Measurements from ENCODE around the gene CYP27A1. TPM values are rescaled to one million over a fixed set of nuclear protein-coding genes. Genes with fewer than 3 reads are reported as not detected.
"Not testable (repeated sequence)": the region's sequence is repeated elsewhere in the genome, so short reads cannot be mapped to it uniquely, and the experiment has no call there.

The CYP27A1 gene
- total RNA-seq, 1 experiment from 2014 or later, result 3.2 TPM

DNA sequence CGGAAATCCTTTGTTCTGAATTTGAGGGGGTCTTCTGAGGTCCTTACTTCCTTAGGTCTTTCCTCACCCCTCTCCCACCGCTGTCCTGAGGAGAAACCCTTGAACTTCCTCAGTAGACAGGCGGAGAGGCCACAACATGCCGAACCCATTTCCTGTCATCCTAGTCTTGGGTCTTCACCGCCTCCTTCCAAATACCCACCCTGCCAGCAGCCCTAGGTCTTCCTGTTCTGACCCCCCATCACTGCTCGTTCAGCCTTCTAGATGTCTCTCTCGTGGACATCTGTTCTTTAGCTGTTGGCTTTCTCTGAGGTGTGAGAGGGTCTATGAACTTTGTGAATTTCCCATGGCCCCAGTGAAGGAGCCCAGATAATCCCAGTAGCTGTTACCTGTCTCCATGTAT, 27.2 kb upstream of the CYP27A1 start:
- no peak for DNase-seq
- Histone ChIP-seq H3K4me3 (no peak overlapping the region), H3K36me3 (peaks cover 64% of the 10 kb centered on the region), H3K27me3 (no peaks in the 10 kb centered on the region), H3K4me1 (no peaks in the 10 kb centered on the region), H3K9me3 (replicated peaks) (no peaks in the 10 kb centered on the region), H3K27ac (no peak overlapping the region)

DNA sequence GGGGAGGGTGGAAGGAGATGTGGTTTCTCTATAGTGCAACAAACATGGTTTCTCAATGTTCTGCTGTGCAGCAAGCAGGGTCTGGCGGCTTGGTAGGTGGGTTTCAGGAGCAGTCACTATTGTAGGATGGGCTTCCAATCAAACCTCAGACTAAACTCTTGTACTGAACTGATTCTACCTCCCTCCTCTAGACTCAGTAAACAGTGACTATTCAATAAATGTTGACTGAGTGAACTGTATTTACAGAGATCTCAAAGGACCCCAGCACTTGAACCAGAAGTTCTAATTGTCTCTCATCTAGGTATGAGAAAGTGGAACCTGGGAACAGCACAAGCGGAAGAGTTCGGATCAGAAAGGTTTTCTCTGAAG, 26.8 kb upstream of the CYP27A1 start:
- no peak for DNase-seq

DNA sequence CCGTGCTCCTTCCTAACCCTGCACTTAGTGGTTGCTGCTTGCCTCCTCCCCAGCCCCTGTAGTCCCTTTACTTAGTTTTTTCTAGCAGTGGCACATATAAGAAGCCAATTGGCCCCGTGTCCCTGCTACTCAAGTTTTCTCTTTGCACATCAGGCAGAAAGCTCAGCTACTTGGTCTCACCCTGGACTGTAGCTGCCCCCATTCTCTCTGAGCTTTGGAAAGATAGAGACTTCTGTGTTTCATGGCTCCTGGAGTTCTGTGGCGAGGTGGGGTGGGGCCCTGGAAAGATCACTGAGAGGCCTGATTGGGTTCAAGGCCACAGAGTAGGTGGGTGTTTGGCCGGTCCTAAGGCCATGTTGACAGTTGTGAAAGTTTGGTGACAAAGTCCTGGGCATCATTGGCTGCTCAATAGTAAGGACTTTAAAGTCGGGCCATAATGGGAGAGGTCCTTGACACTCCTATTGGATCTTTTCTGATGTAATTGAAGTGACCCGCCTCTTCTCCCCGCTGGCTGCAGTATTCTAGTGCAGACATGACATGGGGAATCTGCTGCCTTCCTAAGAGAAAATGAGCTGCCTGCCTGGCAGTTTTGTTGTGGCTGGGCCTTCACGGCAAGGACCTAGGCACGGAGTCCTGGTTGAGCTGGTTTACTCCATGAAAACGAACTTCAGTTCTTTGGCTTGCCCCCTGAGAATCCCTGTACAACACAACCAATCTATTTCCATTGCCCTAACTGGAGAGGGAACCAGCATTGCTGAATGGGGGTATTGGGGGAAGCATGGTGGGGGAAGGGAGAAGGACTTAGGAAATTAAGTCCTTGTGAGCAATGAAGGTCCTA, 26.2 kb upstream of the CYP27A1 start:
- Histone ChIP-seq H3K27me3 (no peaks in the 10 kb centered on the region), H3K9me3 (replicated peaks) (no peaks in the 10 kb centered on the region), H3K4me1 (no peaks in the 10 kb centered on the region), H3K4me3 (no peak overlapping the region), H3K27ac (no peak overlapping the region), H3K36me3 (peaks cover 54% of the 10 kb centered on the region)
- DNase-seq, result no peak

More for the DNA sequence above, 26.8 kb upstream of the CYP27A1 start:
- H3K27ac ChIP-seq, result no peak overlapping the region
- peaks cover 60% of the 10 kb centered on the region for H3K36me3 ChIP-seq
- no peaks in the 10 kb centered on the region for H3K4me1 ChIP-seq
- H3K9me3 ChIP-seq (replicated peaks), result no peaks in the 10 kb centered on the region
- no peaks in the 10 kb centered on the region for H3K27me3 ChIP-seq
- no peak overlapping the region for H3K4me3 ChIP-seq

DNA sequence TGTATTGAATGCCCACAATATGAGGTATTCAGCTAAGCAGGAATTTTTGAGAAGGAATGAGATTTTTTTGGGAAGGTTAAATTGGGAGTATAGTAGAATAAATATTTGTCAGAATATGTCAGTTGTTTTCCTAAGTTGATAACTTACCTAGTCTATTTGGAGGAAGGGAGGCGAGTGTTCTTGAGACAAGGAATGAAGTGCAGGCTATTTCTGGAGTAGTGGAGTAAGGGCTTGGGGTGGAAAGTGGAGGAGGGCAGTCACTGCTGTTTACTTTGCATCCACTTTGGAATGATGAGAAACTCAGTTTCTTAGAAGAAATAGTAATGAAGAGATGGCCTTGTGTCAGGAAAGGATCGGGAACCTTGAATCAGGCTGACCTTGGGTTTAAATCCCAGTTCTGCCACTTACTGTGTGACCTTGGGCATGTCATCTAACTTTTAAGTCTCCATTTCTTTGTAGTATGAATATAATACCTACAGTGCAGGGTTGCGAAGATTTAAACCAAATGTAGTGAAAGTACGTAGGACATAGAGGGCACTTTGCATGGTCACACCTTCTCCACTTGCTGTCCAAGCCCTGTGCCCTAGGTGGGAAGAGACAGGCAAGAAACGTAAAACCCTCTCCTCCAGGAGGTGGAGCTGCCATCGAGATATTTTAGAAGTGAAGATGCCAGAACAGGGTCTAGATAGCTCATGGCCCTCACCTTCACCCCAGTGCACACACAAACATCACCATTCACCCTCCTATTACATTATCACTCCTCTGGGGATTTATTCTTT, 25.2 kb upstream of the CYP27A1 start:
- H3K9me3 ChIP-seq (replicated peaks), result no peaks in the 10 kb centered on the region
- H3K4me3 ChIP-seq, result no peak overlapping the region
- H3K27ac ChIP-seq, result no peak overlapping the region
- peaks cover 48% of the 10 kb centered on the region for H3K36me3 ChIP-seq
- no peak for DNase-seq
- no peaks in the 10 kb centered on the region for H3K4me1 ChIP-seq
- no peaks in the 10 kb centered on the region for H3K27me3 ChIP-seq

DNA sequence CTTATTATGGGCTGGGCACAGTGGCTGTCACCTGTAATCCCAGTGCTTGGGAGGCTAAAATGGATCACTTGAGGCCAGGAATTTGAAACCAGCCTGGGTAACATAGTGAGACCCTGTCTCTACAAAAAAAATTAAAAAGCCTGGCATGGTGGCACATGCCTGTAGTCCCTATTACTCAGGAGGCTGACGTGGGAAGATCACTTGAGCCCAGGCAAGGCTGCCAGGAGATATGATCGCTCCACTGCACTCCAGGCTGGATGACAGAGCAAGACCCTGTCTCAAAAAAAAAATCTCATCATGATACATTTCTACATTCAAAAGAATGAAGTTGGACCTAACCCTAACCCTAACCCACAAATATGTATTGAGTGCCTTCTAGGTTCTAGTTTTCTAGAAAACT, 20.2 kb upstream of the CYP27A1 start:
- H3K27ac ChIP-seq, result no peak overlapping the region
- peaks cover 15% of the 10 kb centered on the region; the same call in 1 of the 2 replicates for H3K36me3 ChIP-seq
- H3K4me3 ChIP-seq, result no peak overlapping the region
- H3K9me3 ChIP-seq (replicated peaks), result no peaks in the 10 kb centered on the region
- no peak for DNase-seq
- H3K4me1 ChIP-seq, result no peaks in the 10 kb centered on the region
- no peaks in the 10 kb centered on the region for H3K27me3 ChIP-seq

DNA sequence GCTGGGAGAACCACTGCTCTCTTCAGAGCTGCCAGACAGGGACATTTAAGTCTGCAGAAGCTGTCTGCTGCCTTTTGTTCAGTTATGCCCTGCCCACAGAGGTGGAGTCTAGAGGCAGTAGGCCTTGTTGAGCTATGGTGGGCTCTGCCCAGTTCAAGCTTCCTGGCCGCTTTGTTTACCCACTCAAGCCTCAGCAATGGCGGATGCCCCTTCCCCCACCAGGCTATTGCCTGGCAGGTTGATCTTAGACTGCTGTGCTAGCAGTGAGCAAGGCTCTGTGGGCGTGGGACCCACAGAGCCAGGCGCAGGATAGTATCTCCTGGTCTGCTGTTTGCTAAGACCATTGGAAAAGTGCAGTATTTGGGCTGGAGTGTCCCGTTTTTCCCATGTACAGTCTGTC, 9.2 kb upstream of the CYP27A1 start:
- H3K4me1 ChIP-seq, DNase-seq, H3K4me3 ChIP-seq: not testable (repeated sequence)

DNA sequence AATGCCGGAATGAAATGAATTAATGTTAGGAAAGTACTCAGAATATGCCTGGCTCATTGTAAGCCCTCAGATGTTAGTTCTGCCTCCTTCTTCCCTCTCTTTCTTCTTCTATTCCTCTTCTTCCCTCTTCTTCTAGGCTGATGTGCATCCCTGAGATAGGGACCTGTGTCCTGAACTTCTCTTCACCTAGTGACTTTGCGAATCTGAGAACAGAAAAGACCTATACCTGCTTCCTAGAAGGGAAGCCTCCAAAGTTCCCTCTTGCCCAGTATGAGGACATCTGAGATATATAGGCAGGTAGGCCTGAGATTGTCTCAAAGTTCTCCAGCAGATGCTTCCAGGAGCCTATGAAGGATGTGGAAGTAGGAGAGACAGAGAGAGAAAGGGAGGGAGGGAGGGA, 8.1 kb upstream of the CYP27A1 start:
- no peak for DNase-seq
- H3K4me3 ChIP-seq, result no peak overlapping the region
- H3K4me1 ChIP-seq, result no peaks in the 10 kb centered on the region
- H3K36me3 ChIP-seq, result no peaks in the 10 kb centered on the region
- no peak overlapping the region for H3K27ac ChIP-seq
- no peaks in the 10 kb centered on the region for H3K9me3 ChIP-seq (replicated peaks)
- no peaks in the 10 kb centered on the region for H3K27me3 ChIP-seq

More for the DNA sequence above, 9.2 kb upstream of the CYP27A1 start:
- not testable (repeated sequence) for H3K9me3 ChIP-seq (replicated peaks); H3K36me3 ChIP-seq; H3K27ac ChIP-seq; H3K27me3 ChIP-seq

DNA sequence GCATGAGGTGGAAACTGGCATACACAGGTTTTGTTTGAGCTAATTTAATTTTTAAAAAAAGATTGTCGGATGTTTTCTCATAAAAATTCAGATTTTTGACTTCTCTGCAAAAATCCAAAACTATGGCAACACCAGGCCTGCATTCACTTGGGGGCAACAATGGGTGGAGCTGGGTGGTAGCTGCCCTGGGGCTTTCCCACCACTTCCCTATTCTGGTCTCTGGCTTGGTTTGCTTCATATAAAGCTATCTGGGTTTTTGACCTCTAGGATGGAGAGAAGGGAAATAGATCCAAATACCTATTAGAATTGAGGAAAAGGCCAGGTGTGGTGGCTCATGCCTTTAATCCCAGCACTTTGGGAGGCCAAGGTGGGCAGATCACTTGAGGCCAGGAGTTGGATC, 5.5 kb upstream of the CYP27A1 start:
- no peaks in the 10 kb centered on the region for H3K4me1 ChIP-seq
- no peak for DNase-seq
- no peak overlapping the region for H3K4me3 ChIP-seq
- H3K27ac ChIP-seq, result no peak overlapping the region
- no peaks in the 10 kb centered on the region for H3K27me3 ChIP-seq
- no peaks in the 10 kb centered on the region for H3K36me3 ChIP-seq
- no peaks in the 10 kb centered on the region for H3K9me3 ChIP-seq (replicated peaks)

DNA sequence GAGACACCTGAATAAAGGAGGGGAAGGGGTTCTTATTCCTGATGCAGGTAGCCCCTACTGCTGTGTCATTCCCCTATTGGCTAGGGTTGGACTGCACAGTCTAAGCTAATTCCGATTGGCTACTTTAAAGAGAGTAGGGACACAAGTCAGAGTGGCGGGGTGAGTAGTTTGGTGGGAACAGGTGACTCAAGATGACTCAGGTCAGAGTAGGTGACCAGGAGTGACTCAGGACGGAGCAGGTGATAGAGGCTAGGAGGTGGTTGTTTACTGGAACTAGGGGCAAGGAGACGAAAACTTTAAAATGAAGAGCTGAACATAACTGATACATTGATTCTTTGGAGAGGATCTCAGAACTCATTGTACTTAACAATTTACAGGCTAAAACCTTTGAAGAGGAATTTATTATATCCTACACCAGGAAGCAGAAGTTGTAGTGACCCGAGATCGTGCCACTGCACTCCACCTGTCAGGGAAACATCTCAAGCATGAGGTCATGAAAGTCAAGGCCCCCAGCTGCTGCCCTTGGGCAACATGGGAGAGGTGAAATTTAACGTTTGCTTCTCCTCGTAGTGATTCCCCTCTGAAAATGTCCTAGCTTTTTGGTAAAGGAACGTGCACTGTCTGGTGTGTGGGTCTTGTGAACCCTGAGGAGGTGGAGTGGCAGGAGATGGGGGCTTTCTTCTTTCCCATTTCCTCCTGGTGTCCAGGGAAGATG, 4.5 kb upstream of the CYP27A1 start:
- no peaks in the 10 kb centered on the region for H3K9me3 ChIP-seq (replicated peaks)
- no peak overlapping the region for H3K4me3 ChIP-seq
- peak; percentile 6 to 11 for DNase-seq
- no peaks in the 10 kb centered on the region for H3K4me1 ChIP-seq
- no peak overlapping the region for H3K27ac ChIP-seq
- no peaks in the 10 kb centered on the region for H3K36me3 ChIP-seq
- H3K27me3 ChIP-seq, result no peaks in the 10 kb centered on the region

DNA sequence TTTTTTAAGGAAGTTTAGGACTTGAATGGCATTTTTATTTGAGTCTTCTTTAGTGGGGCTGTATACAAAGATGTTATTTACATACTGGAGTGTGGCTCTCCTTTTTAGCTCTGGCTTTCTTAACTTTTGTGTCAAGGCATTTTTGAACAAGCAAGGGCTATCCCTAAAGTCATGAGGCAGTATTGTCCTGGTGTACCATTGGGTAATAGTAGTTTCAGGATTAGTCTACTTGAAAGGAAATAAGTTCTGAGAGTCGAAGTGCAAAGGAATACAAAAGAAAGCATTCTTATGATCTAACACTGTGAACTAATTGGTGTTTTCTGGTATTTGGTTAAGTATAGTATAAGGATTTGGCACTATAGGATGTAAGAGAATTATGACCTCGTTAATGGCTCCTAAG, 1.9 kb upstream of the CYP27A1 start:
- H3K4me3 ChIP-seq, result no peak overlapping the region
- no peaks in the 10 kb centered on the region for H3K9me3 ChIP-seq (replicated peaks)
- H3K27me3 ChIP-seq, result no peaks in the 10 kb centered on the region
- DNase-seq, result no peak
- H3K27ac ChIP-seq, result no peak overlapping the region
- no peaks in the 10 kb centered on the region for H3K4me1 ChIP-seq
- no peaks in the 10 kb centered on the region for H3K36me3 ChIP-seq

DNA sequence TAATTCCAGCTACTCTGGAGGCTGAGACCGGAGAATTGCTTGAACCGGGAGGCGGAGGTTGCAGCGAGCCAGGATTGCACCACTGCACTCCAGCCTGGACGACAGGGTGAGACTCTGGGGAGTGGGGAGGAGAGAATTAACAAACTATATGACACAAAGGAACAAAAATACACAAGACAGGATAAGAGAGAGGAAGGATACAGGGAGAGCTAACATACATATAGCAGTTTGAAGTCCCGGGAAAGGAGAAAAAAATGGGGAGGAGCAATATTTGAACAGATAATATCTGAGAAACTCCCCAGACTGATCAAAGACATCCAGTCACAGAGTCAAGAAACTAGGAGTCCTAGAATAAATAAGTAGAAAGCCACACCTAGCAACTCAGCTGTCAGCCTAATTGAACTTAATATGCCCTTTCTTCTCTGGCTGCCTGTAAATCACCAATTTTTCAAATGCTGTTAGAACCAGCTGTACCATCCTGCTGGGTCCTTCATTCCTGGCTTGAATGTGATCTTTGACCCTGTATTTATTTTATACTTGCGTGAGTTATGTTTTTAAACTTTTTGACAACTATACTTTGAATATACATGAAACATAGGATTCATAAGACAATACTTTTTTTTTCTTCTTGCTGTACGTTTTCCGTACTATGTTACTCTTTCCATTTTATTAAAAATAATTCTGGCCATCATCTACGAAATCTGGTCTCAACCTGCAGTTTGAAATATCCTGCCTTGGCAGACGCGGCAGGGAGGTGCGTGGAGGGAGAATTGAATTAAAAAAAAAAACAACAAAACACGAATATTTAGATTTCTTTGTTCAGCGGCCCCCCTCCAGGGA, 876 bp upstream of the CYP27A1 start:
- Histone ChIP-seq H3K4me1 (no peaks in the 10 kb centered on the region), H3K9me3 (replicated peaks) (no peaks in the 10 kb centered on the region), H3K27me3 (no peaks in the 10 kb centered on the region), H3K27ac (peak overlapping the region; percentile 55), H3K4me3 (peak overlapping the region; percentile 59), H3K36me3 (no peaks in the 10 kb centered on the region)
- no peak for DNase-seq

DNA sequence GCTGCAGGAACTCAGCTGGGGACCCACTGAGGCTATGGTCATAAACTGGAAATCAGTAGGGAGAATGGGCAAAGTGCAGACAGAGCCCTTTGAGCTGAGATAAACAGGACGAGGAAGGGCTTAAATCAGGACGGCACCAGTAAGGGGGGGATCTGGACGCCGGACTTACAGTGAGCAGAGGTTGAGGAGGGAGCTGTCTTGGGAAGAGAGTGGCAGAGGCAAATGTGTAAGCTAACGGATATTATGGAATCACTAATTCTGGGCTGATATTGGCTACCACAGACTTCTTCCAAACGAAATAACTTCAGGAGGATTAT, 539 bp downstream of the CYP27A1 start:
- peak overlapping the region; percentile 59 for H3K4me3 ChIP-seq
- no peaks in the 10 kb centered on the region for H3K36me3 ChIP-seq
- H3K27ac ChIP-seq, result no peak overlapping the region
- no peak for DNase-seq
- H3K9me3 ChIP-seq (replicated peaks), result no peaks in the 10 kb centered on the region
- H3K27me3 ChIP-seq, result no peaks in the 10 kb centered on the region
- H3K4me1 ChIP-seq, result no peaks in the 10 kb centered on the region

DNA sequence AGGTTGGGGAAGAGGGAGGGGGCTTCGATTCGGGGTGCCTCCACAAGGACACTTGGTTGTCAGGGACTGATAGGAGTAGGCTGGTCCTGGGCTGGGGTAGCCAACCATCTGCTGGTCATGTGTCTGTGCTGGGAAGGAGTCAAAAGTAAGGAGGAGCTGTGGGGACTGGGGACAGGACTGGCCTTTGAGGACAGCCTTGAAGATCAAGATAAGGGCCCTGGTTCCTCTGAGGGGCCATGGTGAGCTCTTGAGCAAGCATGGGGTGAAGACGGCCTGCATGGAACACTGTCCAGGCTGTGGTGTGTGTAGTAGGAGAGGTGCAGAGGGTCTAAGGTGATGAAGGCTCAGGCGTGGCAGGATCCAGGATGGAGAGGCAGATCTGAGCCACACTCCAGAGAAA, 1.7 kb downstream of the CYP27A1 start:
- no peaks in the 10 kb centered on the region for H3K36me3 ChIP-seq
- H3K9me3 ChIP-seq (replicated peaks), result no peaks in the 10 kb centered on the region
- no peak overlapping the region for H3K4me3 ChIP-seq
- no peaks in the 10 kb centered on the region for H3K4me1 ChIP-seq
- DNase-seq, result no peak
- no peak overlapping the region for H3K27ac ChIP-seq
- H3K27me3 ChIP-seq, result no peaks in the 10 kb centered on the region

DNA sequence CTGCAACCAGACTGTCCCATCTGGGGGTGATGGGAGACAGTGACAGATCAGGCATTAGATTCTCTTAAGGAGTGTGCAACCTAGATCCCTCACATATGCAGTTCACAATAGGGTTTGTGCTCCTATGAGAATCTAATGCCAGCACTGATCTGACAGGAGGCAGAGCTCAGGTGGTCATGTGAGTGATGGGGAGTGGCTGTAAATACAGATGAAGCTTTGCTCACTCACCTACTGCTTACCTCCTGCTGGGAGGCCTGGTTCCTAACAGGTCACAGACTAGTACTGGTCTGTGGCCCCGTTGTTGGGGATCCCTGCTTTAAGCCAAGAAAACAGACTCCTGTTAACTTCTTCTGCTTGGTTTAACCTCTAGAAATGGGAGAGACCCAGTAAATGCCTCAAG, 3.2 kb downstream of the CYP27A1 start:
- H3K4me3 ChIP-seq, result no peak overlapping the region
- H3K27ac ChIP-seq, result no peak overlapping the region
- no peaks in the 10 kb centered on the region for H3K4me1 ChIP-seq
- no peaks in the 10 kb centered on the region for H3K9me3 ChIP-seq (replicated peaks)
- H3K27me3 ChIP-seq, result no peaks in the 10 kb centered on the region
- no peak for DNase-seq
- no peaks in the 10 kb centered on the region for H3K36me3 ChIP-seq

Data from SJCRH30 (cell line).